GM12864 (cell line): Measurements from ENCODE around the gene DR1.

Experiments used
- DNase-seq: peaks from one replicate; pipeline ENCODE4 v3.0.0-alpha.2; 2011; ENCODE audit warnings: low read depth
- H3K4me3 ChIP-seq: 2 replicates; pipeline ENCODE4 v1.5.1; 2011; ENCODE audit warnings: mild to moderate bottlenecking, low read depth, low read length, control low read depth
- TF ChIP-seq, protein P1 (sequence below): IDR thresholded peaks from 2 replicates; pipeline ENCODE4 v1.5.1; 2011; ENCODE audit warnings: low read depth, mild to moderate bottlenecking, moderate library complexity, low read length, control low read depth, inconsistent platforms; ENCODE audit errors: missing control alignments

The DR1 gene

DNA sequence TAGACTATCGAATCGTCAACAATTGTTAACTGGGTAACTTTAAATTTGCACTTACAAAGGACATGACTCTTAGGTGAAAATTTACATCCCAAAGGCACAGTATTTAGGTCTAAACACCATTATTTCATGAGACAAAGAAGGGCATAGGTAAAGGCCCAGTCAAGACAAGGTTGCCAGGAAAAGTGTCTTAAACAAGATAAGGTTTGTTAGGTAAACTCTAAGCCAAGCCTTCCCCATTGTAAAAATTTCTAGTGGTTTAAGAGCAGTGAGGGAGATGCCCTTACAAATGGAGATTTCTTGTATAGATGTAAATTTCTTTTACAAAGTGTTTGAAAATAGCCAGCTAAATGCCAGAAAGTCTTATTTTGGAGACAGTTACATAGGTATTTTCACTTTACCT, 65.3 kb downstream of the DR1 start:
- DNase-seq, result no peak
- TF ChIP-seq, protein P1, sequence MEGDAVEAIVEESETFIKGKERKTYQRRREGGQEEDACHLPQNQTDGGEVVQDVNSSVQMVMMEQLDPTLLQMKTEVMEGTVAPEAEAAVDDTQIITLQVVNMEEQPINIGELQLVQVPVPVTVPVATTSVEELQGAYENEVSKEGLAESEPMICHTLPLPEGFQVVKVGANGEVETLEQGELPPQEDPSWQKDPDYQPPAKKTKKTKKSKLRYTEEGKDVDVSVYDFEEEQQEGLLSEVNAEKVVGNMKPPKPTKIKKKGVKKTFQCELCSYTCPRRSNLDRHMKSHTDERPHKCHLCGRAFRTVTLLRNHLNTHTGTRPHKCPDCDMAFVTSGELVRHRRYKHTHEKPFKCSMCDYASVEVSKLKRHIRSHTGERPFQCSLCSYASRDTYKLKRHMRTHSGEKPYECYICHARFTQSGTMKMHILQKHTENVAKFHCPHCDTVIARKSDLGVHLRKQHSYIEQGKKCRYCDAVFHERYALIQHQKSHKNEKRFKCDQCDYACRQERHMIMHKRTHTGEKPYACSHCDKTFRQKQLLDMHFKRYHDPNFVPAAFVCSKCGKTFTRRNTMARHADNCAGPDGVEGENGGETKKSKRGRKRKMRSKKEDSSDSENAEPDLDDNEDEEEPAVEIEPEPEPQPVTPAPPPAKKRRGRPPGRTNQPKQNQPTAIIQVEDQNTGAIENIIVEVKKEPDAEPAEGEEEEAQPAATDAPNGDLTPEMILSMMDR, result no peak
- H3K4me3 ChIP-seq, result no peak overlapping the region

DNA sequence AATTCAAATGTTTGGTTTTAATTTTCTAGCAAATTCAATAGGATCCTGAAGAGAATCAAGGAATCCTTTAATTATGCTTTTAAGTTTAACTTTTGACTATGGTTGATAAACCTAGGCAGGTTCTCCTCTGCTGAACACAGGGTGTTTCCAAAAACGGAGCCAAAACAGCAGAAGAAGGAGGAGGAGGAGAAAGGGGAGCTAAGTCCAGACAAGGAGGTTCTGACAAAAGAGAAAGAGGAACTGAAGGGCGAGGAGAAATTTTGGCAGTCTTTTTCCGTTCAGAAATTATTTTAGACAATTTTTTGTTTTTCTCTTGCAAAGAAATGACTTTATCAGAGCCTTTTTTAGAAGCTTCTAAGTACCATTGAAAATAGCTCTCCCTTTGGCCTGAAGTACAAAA, 69.0 kb downstream of the DR1 start:
- TF ChIP-seq, protein P1, result no peak
- no peak for DNase-seq
- no peak overlapping the region for H3K4me3 ChIP-seq

GRCh38 chr1:93415296-93415695, 69.6 kb downstream of the DR1 start:
- no peak for DNase-seq
- no peak overlapping the region for H3K4me3 ChIP-seq

DNA sequence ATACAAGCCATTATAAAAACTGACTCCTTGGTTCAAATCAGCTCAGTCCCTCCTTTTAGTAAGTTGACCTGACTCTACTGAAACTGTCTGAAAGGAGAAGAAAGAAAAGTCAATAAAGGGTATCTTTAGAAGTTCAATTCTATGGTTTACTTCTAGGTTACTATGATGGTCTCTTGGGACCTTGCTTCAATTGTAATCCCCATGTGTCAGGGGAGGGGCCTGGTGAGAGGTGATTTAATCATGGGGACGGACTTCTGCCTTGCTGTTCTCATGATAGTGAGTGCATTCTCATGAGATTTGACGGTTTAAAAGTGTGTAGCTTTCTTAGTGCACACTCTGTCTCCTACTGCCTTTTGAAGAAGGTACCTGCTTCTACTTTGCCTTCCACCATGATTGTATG, 70.5 kb downstream of the DR1 start:
- TF ChIP-seq, protein P1, result no peak
- DNase-seq, result no peak
- no peak overlapping the region for H3K4me3 ChIP-seq

More at GRCh38 chr1:93415296-93415695, 69.6 kb downstream of the DR1 start:
- TF ChIP-seq, protein P1, result no peak
